A549 (cell line): ENCODE results near the gene DNA2. TPM values are rescaled to one million over a fixed set of nuclear protein-coding genes. Genes with fewer than 3 reads are reported as not detected.

Source experiments
- ATAC-seq, 2 experiments: fragments of 200-7000 bp in 1 of 2; fragments of >200 bp in 1 of 2; cut with Nextera tagmentation in 1 of 2; cut with Tn5 transposase in 1 of 2; 3 replicates each; pipeline versions ENCODE4 v1.8.0 to v1.9.1; 2018 to 2020; ENCODE audit warnings: mild to moderate bottlenecking in 1 of 2, moderate library complexity in 1 of 2
- CTCF ChIA-PET: fragments of 300-600 bp; sonication (Branson Sonifier 250); formaldehyde crosslinking; extraction: SDS; loops from one replicate; lab custom pipeline; 2021; ENCODE audit warnings: antibody characterized with exemption, inconsistent platforms; lab: Yijun Ruan, JAX
- POLR2A ChIA-PET: fragments of 350-600 bp; formaldehyde crosslinking; extraction: SDS; loops from one replicate; lab custom pipeline; 2021; ENCODE audit warnings: antibody characterized with exemption, inconsistent platforms; lab: Yijun Ruan, JAX
- DNase-seq, 2 experiments: peaks; one replicate each; pipeline versions ENCODE4 v3.0.0 to v3.0.0-alpha.2; 2011 to 2016; ENCODE audit warnings: low read depth in 1 of 2, low spot score in 1 of 2
- FAIRE-seq: peaks from 2 replicates; lab custom pipeline; 2011; peaks lifted over from hg19 to GRCh38; lab: Jason Lieb, UNC
- H3K27ac ChIP-seq, 2 experiments: fragments of >200 bp; sonication (Bioruptor Twin); formaldehyde crosslinking; 3 replicates each; pipeline ENCODE4 v1.5.1; 2016 to 2017
- H3K4me1 ChIP-seq: fragments of >200 bp; sonication (Bioruptor Twin); formaldehyde crosslinking; 3 replicates; pipeline ENCODE4 v1.6.1; 2016
- H3K4me2 ChIP-seq: fragments of >200 bp; sonication (Bioruptor Twin); formaldehyde crosslinking; 3 replicates; pipeline ENCODE4 v1.6.1; 2016
- H3K4me3 ChIP-seq: fragments of >200 bp; sonication (Bioruptor Twin); formaldehyde crosslinking; 3 replicates; pipeline ENCODE4 v1.5.1; 2016
- H3K9me3 ChIP-seq: fragments of >200 bp; sonication (Bioruptor Twin); formaldehyde crosslinking; 3 replicates; pipeline ENCODE4 v1.6.1; 2016
- BHLHE40 ChIP-seq: IDR thresholded peaks from 2 replicates; pipeline ENCODE4 v1.6.1; 2012; ENCODE audit warnings: low read depth, low read length, inconsistent platforms
- CBX2 ChIP-seq: fragments of 200-600 bp; sonication (generic); IDR thresholded peaks from 2 replicates; pipeline ENCODE4 v1.6.1; 2016; ENCODE audit warnings: low read depth, mild to moderate bottlenecking, borderline replicate concordance
- EHF ChIP-seq: fragments of 250-450 bp; sonication (Bioruptor Pico); IDR thresholded peaks from 2 replicates; pipeline ENCODE4 v1.5.0; 2020; ENCODE audit warnings: mild to moderate bottlenecking
- EHMT2 ChIP-seq: fragments of 200-600 bp; sonication (generic); IDR thresholded peaks from 2 replicates; pipeline ENCODE4 v1.6.1; 2016; ENCODE audit warnings: antibody characterized with exemption, low read depth, mild to moderate bottlenecking, moderate library complexity
- EP300 ChIP-seq, 2 experiments: fragments of >200 bp; sonication (Bioruptor Twin); formaldehyde crosslinking; IDR thresholded peaks; 2 replicates in 1 of 2; 3 replicates in 1 of 2; pipeline ENCODE4 v1.6.1; 2016 to 2017
- FOSB ChIP-seq: fragments of 250-450 bp; sonication (Bioruptor Pico); IDR thresholded peaks from 2 replicates; pipeline ENCODE4 v1.5.0; 2020; ENCODE audit warnings: mild to moderate bottlenecking, moderate library complexity
- FOXS1 ChIP-seq: fragments of 250-450 bp; sonication (Bioruptor Pico); IDR thresholded peaks from 2 replicates; pipeline ENCODE4 v1.5.0; 2020; ENCODE audit warnings: mild to moderate bottlenecking, moderate library complexity
- HDAC2 ChIP-seq: fragments of 200-600 bp; sonication (generic); IDR thresholded peaks from 2 replicates; pipeline ENCODE4 v1.6.1; 2016
- HOXB5 ChIP-seq: fragments of 250-450 bp; sonication (Bioruptor Pico); IDR thresholded peaks from 2 replicates; pipeline ENCODE4 v1.5.0; 2020; ENCODE audit warnings: mild to moderate bottlenecking, moderate library complexity
- JUNB ChIP-seq: fragments of >200 bp; sonication (Bioruptor Twin); formaldehyde crosslinking; IDR thresholded peaks from 2 replicates; pipeline ENCODE4 v1.6.1; 2016
- KDM1A ChIP-seq: fragments of 200-600 bp; sonication (generic); IDR thresholded peaks from 2 replicates; pipeline ENCODE4 v1.6.1; 2016; ENCODE audit warnings: low read depth, mild to moderate bottlenecking
- MAFK ChIP-seq: fragments of 450-650 bp; IDR thresholded peaks from 2 replicates; pipeline ENCODE4 v1.6.1; 2014; ENCODE audit not compliant: partially characterized antibody
- MAZ ChIP-seq: fragments of 150-350 bp; IDR thresholded peaks from 2 replicates; pipeline ENCODE4 v1.6.1; 2014; ENCODE audit warnings: antibody characterized with exemption, low read depth, low read length, borderline replicate concordance
- NR3C1 ChIP-seq: fragments of >200 bp; sonication (Bioruptor Twin); formaldehyde crosslinking; IDR thresholded peaks from 3 replicates; pipeline ENCODE4 v1.6.1; 2017
- RAD21 ChIP-seq, 2 experiments: fragments of >200 bp in 1 of 2; sonication (Bioruptor Twin) in 1 of 2; formaldehyde crosslinking in 1 of 2; IDR thresholded peaks in 1 of 2; conservative IDR thresholded peaks in 1 of 2; 2 replicates in 1 of 2; 3 replicates in 1 of 2; pipeline ENCODE4 v1.6.1; 2012 to 2018; ENCODE audit warnings: inconsistent platforms in 1 of 2
- RCOR1 ChIP-seq: fragments of 150-350 bp; IDR thresholded peaks from 2 replicates; pipeline ENCODE4 v1.6.1; 2014; ENCODE audit warnings: antibody characterized with exemption, low read length, low read depth
- SMC3 ChIP-seq: fragments of >200 bp; sonication (Bioruptor Twin); formaldehyde crosslinking; IDR thresholded peaks from 3 replicates; pipeline ENCODE4 v1.6.1; 2018; ENCODE audit warnings: inconsistent platforms
- SREBF2 ChIP-seq: fragments of 450-650 bp; IDR thresholded peaks from 2 replicates; pipeline ENCODE4 v1.6.1; 2014; ENCODE audit warnings: mild to moderate bottlenecking, moderate library complexity
- TFCP2L1 ChIP-seq: fragments of 250-450 bp; sonication (Bioruptor Pico); IDR thresholded peaks from 2 replicates; pipeline ENCODE4 v1.5.0; 2021; ENCODE audit warnings: mild to moderate bottlenecking
- ZC3H11A ChIP-seq: fragments of 450-650 bp; IDR thresholded peaks from 2 replicates; pipeline ENCODE4 v1.6.1; 2014; ENCODE audit warnings: antibody characterized with exemption, mild to moderate bottlenecking
- ZFP36 ChIP-seq: fragments of 450-650 bp; IDR thresholded peaks from 2 replicates; pipeline ENCODE4 v1.6.1; 2014; ENCODE audit warnings: borderline replicate concordance; ENCODE audit not compliant: partially characterized antibody
- WGBS: methylation state at CpG from one replicate; pipeline ENCODE4 v1.1.6; 2017; ENCODE audit errors: missing lambda C conversion rate; 5-methylcytosine and 5-hydroxymethylcytosine counted together
- polyA plus RNA-seq, 4 experiments: library from polyadenylated mRNA; depleted of rRNA in 3 of 4; stranded (reverse); fragments of >200 nt; fragmentation: RNase III in 1 of 4; extraction: RNeasy Plus Mini Kit Qiagen cat#74134 plus additional on column Dnase treatment in 1 of 4; gene quantifications; 2 replicates in 3 of 4; 3 replicates in 1 of 4; pipeline ENCODE4 v1.2.3, GENCODE V29; 2011 to 2017
- TF ChIP-seq, protein P1 (sequence below): fragments of 200-600 bp; sonication (generic); IDR thresholded peaks from 2 replicates; pipeline ENCODE4 v1.6.1; 2016; ENCODE audit warnings: antibody characterized with exemption, mild to moderate bottlenecking, moderate library complexity
- TF ChIP-seq, protein P2 (sequence below): fragments of 150-350 bp; IDR thresholded peaks from 2 replicates; pipeline ENCODE4 v1.6.1; 2014; ENCODE audit warnings: low read depth, mild to moderate bottlenecking, low read length
- TF ChIP-seq, protein P3 (sequence below): IDR thresholded peaks from 2 replicates; pipeline ENCODE4 v1.6.1; 2012
- TF ChIP-seq, protein P4 (sequence below): fragments of 250-450 bp; sonication (Bioruptor Pico); IDR thresholded peaks from 2 replicates; pipeline ENCODE4 v1.5.0; 2020; ENCODE audit warnings: low read depth, mild to moderate bottlenecking, moderate library complexity
- TF ChIP-seq, protein P5 (sequence below): fragments of >200 bp; sonication (Bioruptor Twin); formaldehyde crosslinking; IDR thresholded peaks from 3 replicates; pipeline ENCODE4 v1.5.1; 2016

Gene DNA2
- polyA plus RNA-seq, 2 of the 4 experiments (the other 2 are of a cell fraction) = 16.5 to 20.1 TPM

DNA sequence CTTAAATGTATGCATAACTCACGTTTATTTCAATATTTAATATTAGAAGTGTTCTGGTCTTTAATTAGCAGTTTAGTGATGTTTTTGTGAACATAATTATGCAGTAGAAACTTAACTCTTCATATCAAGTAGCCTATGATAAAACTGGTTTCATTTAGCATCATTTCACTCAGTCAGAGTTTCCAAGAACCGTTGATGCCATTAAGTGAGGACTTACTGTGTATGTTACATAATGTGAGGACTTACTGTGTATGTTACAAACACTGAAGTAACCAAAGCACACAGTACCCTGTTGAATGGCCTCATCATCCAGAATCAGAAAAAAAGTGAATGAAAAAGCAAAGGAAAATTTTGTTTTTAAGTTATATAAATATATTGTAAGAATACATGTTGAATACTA, 106.2 kb downstream of the DNA2 start:
- no peaks in the 10 kb centered on the region for H3K4me1 ChIP-seq
- POLR2A ChIA-PET = no interaction called here
- TF ChIP-seq FOXS1 (CRISPR knock-in tag) = no peak
- TF ChIP-seq BHLHE40 = no peak
- TF ChIP-seq RAD21 (conservative IDR thresholded peaks at IDR 0.05 in 1 of 2, IDR thresholded peaks at IDR 0.05 in 1 of 2) = no peak
- TF ChIP-seq, protein P1, sequence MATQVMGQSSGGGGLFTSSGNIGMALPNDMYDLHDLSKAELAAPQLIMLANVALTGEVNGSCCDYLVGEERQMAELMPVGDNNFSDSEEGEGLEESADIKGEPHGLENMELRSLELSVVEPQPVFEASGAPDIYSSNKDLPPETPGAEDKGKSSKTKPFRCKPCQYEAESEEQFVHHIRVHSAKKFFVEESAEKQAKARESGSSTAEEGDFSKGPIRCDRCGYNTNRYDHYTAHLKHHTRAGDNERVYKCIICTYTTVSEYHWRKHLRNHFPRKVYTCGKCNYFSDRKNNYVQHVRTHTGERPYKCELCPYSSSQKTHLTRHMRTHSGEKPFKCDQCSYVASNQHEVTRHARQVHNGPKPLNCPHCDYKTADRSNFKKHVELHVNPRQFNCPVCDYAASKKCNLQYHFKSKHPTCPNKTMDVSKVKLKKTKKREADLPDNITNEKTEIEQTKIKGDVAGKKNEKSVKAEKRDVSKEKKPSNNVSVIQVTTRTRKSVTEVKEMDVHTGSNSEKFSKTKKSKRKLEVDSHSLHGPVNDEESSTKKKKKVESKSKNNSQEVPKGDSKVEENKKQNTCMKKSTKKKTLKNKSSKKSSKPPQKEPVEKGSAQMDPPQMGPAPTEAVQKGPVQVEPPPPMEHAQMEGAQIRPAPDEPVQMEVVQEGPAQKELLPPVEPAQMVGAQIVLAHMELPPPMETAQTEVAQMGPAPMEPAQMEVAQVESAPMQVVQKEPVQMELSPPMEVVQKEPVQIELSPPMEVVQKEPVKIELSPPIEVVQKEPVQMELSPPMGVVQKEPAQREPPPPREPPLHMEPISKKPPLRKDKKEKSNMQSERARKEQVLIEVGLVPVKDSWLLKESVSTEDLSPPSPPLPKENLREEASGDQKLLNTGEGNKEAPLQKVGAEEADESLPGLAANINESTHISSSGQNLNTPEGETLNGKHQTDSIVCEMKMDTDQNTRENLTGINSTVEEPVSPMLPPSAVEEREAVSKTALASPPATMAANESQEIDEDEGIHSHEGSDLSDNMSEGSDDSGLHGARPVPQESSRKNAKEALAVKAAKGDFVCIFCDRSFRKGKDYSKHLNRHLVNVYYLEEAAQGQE = no peak
- TF ChIP-seq ZFP36 = no peak
- TF ChIP-seq SREBF2 = no peak
- TF ChIP-seq, protein P2, sequence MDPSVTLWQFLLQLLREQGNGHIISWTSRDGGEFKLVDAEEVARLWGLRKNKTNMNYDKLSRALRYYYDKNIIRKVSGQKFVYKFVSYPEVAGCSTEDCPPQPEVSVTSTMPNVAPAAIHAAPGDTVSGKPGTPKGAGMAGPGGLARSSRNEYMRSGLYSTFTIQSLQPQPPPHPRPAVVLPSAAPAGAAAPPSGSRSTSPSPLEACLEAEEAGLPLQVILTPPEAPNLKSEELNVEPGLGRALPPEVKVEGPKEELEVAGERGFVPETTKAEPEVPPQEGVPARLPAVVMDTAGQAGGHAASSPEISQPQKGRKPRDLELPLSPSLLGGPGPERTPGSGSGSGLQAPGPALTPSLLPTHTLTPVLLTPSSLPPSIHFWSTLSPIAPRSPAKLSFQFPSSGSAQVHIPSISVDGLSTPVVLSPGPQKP = no peak
- no peak for TF ChIP-seq EP300 (IDR thresholded peaks at IDR 0.05)
- no peak for TF ChIP-seq NR3C1
- TF ChIP-seq EHMT2 = no peak
- TF ChIP-seq EHF (CRISPR knock-in tag) = no peak
- no peak for TF ChIP-seq CBX2
- TF ChIP-seq KDM1A = no peak
- TF ChIP-seq HOXB5 (CRISPR knock-in tag) = no peak
- TF ChIP-seq, protein P3, sequence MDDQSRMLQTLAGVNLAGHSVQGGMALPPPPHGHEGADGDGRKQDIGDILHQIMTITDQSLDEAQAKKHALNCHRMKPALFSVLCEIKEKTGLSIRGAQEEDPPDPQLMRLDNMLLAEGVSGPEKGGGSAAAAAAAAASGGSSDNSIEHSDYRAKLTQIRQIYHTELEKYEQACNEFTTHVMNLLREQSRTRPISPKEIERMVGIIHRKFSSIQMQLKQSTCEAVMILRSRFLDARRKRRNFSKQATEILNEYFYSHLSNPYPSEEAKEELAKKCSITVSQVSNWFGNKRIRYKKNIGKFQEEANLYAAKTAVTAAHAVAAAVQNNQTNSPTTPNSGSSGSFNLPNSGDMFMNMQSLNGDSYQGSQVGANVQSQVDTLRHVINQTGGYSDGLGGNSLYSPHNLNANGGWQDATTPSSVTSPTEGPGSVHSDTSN = no peak
- TF ChIP-seq MAZ = no peak
- no peak overlapping the region for H3K27ac ChIP-seq
- FAIRE-seq (no peak), ATAC-seq (no peak), DNase-seq (no peak)
- CTCF ChIA-PET = no interaction called here
- H3K9me3 ChIP-seq = no peaks in the 10 kb centered on the region
- H3K4me3 ChIP-seq = no peak overlapping the region
- 78% methylated on average over 2 of the region's 2 CpGs for WGBS
- H3K4me2 ChIP-seq = no peak overlapping the region

DNA sequence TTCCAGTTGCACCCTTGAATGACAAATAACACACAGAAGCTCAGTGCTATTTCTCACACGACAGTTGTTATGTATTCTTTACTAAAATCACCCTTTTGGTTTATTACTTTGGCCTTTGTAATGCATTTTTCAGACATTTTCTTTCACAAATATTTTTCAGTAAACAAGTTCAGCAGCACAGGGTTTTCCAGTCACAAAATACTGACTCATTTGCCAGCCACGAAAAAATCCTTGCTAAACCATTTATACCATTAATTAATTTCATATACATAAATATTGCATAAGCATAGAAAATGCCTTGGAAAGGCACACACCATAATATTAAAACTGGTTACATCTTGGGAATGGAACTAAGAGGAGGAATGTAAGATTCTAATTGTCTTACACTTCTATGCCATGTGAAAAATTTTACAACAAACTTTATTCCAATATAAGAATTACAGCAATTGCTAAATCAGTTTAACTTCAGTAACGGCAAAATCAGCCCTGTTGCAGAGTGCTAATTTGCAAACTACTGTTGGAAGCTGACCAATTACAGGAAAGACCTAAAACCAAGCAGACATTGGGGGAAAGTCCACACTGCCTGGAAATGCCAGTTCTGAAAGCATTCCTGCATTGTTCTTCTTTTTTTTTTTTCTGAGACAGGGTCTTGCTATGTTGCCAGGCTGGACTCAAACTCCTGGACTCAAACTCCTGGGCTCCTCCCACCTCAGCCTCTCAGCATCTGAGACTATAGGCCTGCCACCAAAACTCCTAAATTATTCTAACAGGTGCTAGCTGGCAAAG, 107.5 kb downstream of the DNA2 start:
- POLR2A ChIA-PET = no interaction called here
- DNase-seq = no peak
- H3K4me2 ChIP-seq = no peak overlapping the region
- no peak for TF ChIP-seq RCOR1
- TF ChIP-seq HOXB5 (CRISPR knock-in tag) = no peak
- TF ChIP-seq, protein P2 = no peak
- TF ChIP-seq HDAC2 = no peak
- no peak for TF ChIP-seq MAZ
- no peak for TF ChIP-seq SMC3
- TF ChIP-seq FOSB (CRISPR knock-in tag) = no peak
- TF ChIP-seq MAFK = no peak
- TF ChIP-seq, protein P3 = no peak
- TF ChIP-seq, protein P4, sequence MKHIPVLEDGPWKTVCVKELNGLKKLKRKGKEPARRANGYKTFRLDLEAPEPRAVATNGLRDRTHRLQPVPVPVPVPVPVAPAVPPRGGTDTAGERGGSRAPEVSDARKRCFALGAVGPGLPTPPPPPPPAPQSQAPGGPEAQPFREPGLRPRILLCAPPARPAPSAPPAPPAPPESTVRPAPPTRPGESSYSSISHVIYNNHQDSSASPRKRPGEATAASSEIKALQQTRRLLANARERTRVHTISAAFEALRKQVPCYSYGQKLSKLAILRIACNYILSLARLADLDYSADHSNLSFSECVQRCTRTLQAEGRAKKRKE = no peak
- TF ChIP-seq JUNB = no peak
- no peak for TF ChIP-seq TFCP2L1
- no peak for TF ChIP-seq ZC3H11A
- TF ChIP-seq, protein P5, sequence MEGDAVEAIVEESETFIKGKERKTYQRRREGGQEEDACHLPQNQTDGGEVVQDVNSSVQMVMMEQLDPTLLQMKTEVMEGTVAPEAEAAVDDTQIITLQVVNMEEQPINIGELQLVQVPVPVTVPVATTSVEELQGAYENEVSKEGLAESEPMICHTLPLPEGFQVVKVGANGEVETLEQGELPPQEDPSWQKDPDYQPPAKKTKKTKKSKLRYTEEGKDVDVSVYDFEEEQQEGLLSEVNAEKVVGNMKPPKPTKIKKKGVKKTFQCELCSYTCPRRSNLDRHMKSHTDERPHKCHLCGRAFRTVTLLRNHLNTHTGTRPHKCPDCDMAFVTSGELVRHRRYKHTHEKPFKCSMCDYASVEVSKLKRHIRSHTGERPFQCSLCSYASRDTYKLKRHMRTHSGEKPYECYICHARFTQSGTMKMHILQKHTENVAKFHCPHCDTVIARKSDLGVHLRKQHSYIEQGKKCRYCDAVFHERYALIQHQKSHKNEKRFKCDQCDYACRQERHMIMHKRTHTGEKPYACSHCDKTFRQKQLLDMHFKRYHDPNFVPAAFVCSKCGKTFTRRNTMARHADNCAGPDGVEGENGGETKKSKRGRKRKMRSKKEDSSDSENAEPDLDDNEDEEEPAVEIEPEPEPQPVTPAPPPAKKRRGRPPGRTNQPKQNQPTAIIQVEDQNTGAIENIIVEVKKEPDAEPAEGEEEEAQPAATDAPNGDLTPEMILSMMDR = no peak
- TF ChIP-seq, all 56 proteins: peak for 0
- Histone ChIP-seq H3K4me1 (no peaks in the 10 kb centered on the region), H3K4me3 (no peak overlapping the region), H3K9me3 (no peaks in the 10 kb centered on the region), H3K27ac (no peak overlapping the region)
- 79% methylated on average over 3 of the region's 3 CpGs for WGBS
- no peak for FAIRE-seq
- no peak for ATAC-seq
- CTCF ChIA-PET = interaction anchor here (0.6 kb wide), 1 partner anchor 38 kb away, joined by 3 read pairs; no protein-coding TSS in a partner anchor
